Frontal cortex (tissue), 1 donor: ENCODE measurements around the gene SBF2. TPM values are rescaled to one million over a fixed set of nuclear protein-coding genes. Genes with fewer than 3 reads are reported as not detected.

Source experiments
- small RNA-seq: library from RNA; depleted of rRNA; stranded (forward); fragments of <200 nt; gene quantifications from one replicate; pipeline ENCODE3, GENCODE V24; 2014
- total RNA-seq: library from RNA; depleted of rRNA; stranded (reverse); fragments of >200 nt; gene quantifications from one replicate; pipeline ENCODE4 v1.2.3, GENCODE V29; 2014

Gene SBF2
- total RNA-seq, 1 donor from 2014 or later: 104 TPM

Small RNAs within 50 kb of the gene (small RNA-seq; reads per million reads assigned to genes)
- gene AC080023.2 (not detected), gene RNU7-28P (not detected)

Other genes with a start within 250 kb of the SBF2 start
- gene ADM, start 10.9 kb upstream of the SBF2 start, total RNA-seq: 8.6 TPM
- 0.82 TPM for gene AMPD3, start 161.0 kb upstream of the SBF2 start, total RNA-seq
- gene RNF141, start 247.0 kb upstream of the SBF2 start, total RNA-seq: 76.6 TPM